ENCODE measurements around the gene PLOD3.
"Not testable (repeated sequence)": the region's sequence is repeated elsewhere in the genome, so short reads cannot be mapped to it uniquely, and the experiment has no call there.

PLOD3 gene, protein sequence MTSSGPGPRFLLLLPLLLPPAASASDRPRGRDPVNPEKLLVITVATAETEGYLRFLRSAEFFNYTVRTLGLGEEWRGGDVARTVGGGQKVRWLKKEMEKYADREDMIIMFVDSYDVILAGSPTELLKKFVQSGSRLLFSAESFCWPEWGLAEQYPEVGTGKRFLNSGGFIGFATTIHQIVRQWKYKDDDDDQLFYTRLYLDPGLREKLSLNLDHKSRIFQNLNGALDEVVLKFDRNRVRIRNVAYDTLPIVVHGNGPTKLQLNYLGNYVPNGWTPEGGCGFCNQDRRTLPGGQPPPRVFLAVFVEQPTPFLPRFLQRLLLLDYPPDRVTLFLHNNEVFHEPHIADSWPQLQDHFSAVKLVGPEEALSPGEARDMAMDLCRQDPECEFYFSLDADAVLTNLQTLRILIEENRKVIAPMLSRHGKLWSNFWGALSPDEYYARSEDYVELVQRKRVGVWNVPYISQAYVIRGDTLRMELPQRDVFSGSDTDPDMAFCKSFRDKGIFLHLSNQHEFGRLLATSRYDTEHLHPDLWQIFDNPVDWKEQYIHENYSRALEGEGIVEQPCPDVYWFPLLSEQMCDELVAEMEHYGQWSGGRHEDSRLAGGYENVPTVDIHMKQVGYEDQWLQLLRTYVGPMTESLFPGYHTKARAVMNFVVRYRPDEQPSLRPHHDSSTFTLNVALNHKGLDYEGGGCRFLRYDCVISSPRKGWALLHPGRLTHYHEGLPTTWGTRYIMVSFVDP

DNA sequence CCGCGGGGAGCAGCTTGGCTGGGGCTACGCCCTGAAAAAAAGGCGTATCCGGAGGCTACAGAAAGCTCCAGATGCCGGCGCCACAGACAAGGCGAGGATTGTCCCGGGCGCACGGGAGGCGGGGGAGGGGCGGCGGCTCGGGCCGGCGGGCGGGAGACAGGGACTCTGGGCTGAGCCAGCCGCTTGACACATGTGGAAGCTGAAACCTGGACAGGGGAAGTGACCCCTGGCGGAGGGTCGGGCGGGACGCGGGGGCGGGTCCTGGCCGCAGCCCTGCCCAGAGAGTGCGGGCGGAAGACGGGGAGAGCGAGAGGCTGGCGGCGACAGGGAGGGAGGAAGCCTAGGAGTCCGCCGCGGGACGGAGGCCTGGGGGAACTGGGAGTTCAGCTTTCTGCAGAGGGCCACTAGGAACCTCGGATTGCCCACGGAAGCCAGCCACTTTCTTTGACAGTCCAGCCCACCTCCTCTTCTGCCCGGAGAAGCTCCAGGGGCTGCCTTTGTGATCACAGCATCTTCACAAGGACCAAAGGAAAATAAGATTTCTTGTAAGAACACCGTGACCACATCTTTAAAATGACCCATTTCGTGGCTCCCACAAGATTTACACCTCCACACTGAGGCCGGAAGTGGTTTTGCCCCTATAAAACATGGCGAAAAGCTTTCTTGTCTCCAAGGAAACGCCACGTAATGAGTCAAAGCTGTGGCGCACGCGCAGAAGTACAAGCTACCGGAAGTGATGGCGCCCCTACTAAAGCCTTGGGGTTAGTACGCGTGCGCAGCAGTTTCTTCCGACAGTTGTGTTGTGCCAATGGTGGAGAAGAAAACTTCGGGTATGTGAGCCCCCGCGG is at the start of gene PLOD3, which contains the start of gene ZNHIT1:
Gene PLOD3 (minus strand): TSS at position 194 of the 848 bp plus-strand sequence. CDS start 307 bp downstream, outside the sequence.
Gene ZNHIT1 (plus strand): TSS at position 778 of the 848 bp plus-strand sequence. CDS start 31 bp downstream, at position 809.
- Mint-ChIP-seq H3K27me3 (no peaks in the 10 kb centered on the region), H3K4me3 (peak within 1 kb of the TSS; percentile 96), H3K4me1 (ENCODE audit: low read depth) (peaks cover 37% of the 10 kb centered on the region), H3K27ac (peak within 1 kb of the TSS; percentile 90), H3K36me3 (no peaks in the 10 kb centered on the region), H3K9me3 (ENCODE audit: low read depth) (no peaks in the 10 kb centered on the region)

DNA sequence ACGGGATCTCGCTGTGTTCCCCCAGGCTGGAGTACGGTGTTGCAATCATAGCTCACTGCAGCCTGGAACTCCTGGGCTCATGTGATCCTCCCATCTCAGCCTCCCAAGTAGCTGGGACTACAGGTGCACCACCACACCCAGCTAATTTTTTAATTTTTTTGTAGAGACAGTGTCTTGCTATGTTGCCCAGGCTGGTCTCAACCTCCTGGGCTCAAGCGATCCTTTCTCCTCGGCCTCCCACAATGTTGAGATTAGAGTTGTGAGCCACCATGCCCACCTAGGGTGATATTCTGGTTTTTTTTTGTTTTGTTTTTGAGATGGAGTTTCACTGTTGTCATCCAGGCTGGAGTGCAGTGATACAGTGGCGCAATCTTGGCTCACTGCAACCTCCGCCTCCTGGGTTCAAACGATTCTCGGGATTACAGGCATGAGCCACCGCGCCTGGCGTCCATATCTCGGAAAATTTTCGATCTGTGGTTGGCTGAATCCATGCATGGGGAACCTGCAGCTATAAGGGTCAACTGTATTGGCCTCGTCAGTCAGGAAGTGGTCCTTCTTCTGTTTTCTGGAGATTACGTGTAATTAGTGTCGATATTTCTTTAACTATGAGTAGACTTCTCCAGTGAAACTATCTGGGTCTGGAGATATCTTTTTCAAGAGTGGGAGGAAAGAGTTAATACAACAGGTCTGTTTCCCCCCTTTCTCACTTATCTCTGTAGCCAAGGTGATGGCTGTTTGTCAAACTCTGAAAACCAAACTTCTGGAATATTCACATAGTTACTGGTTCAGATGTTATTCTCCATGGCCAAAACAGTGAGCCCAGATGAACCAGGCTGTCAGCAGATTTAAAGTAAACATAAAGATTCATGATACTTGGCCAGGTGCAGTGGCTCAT is 48.5 kb upstream of the PLOD3 start:
- Mint-ChIP-seq H3K9me3 (ENCODE audit: low read depth) (no peaks in the 10 kb centered on the region), H3K27me3 (peaks cover 2% of the 10 kb centered on the region), H3K27ac (no peak overlapping the region), H3K4me1 (ENCODE audit: low read depth) (no peaks in the 10 kb centered on the region), H3K4me3 (no peak overlapping the region), H3K36me3 (no peaks in the 10 kb centered on the region)

DNA sequence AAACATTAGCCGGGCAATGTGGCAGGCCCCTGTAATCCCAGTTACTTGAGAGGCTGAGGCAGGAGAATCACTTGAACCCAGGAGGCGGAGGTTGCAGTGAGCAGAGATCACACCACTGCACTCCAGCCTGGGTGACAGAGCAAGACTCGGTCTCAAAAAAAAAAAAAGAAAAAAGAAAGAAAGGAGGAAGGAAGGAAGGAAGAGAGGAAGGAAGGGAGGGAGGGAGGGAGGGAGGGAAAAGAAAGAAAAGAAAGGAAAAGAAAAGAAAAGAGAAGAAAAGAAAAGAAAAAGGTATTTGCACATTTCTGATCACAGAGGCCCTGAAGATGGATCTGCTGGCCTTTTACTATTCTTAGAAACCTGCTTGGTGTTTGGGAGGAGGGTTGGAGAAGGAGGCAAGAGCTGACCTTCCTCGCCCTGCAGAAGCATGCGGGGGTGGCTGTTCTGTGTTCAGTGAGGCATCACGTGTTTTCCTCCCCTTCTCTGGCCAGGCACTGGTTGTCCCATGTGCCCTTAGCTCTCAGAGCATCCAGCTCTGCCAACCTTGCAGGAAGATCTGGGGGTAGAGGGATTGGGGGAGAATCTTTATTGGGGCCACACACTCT is 46.8 kb upstream of the PLOD3 start:
- H3K9me3 Mint-ChIP-seq (ENCODE audit: low read depth); H3K4me1 Mint-ChIP-seq (ENCODE audit: low read depth); H3K27me3 Mint-ChIP-seq; H3K4me3 Mint-ChIP-seq; H3K36me3 Mint-ChIP-seq; H3K27ac Mint-ChIP-seq: not testable (repeated sequence)

DNA sequence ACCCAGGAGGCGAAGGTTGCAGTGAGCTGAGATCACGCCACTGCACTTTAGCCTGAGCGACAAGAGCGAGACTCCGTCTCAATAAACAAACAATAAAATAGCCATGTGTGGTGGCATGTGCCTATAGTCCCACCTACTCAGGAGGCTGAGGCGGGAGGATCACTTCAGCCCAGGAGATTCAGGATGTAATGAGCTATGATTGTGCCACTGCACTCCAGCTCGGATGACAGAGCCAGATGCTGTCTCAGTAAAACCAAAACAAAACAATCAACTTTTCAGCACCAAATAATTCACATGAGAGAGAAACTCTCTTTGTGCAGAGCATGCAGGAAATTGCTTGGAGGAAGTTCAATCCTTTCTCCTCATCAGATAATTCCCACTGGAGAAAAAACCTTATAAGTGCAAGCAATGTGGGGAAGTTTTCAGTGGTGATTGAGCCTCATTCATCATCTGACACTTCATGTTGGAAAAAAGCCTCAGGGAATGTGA is 40.9 kb upstream of the PLOD3 start:
- Mint-ChIP-seq H3K27ac (no peak overlapping the region), H3K36me3 (no peaks in the 10 kb centered on the region), H3K9me3 (ENCODE audit: low read depth) (no peaks in the 10 kb centered on the region), H3K4me3 (no peak overlapping the region), H3K27me3 (peaks cover 4% of the 10 kb centered on the region), H3K4me1 (ENCODE audit: low read depth) (no peaks in the 10 kb centered on the region)

DNA sequence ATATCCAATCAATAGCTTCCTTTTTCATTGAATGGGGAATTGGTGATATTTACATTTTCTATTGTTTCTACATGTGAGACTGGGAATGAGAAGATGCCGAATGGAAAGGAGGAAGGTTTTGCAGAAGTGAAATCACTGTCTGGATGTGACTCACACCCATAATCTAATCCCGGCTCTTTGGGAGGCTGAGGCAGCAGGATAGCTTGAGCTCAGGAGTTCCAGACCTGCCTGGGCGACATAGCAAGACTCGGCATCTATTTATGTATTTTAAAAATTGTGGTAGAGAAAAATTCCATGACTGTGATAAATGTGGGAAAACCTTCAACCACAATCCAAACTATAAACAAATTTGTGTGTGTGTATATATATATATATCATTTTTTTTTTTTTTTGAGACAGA is 38.4 kb upstream of the PLOD3 start:
- Mint-ChIP-seq H3K4me1 (ENCODE audit: low read depth) (peaks cover 12% of the 10 kb centered on the region), H3K4me3 (no peak overlapping the region), H3K36me3 (peaks cover 2% of the 10 kb centered on the region), H3K27ac (no peak overlapping the region), H3K9me3 (ENCODE audit: low read depth) (no peaks in the 10 kb centered on the region), H3K27me3 (peaks cover 2% of the 10 kb centered on the region)

DNA sequence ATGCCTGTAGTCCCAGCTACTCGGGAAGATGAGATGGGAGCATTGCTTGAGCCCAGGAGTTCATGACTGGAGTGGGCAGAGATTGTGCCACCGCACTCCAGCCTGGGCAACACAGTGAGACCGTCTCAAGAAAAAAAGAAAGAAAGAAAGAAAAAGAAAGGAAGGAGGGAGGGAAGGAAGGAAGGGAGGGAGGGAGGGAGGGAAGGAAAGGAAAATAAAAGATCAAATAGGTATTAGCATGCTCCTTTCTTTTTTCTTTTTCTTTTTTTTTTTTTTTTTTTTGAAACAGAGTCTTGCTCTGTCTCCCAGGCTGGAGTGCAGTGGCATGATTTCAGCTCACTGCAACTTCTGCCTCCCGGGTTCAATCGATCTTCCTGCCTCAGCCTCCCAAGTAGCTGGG is 35.8 kb upstream of the PLOD3 start:
- Mint-ChIP-seq H3K4me3 (peak overlapping the region; percentile 100), H3K4me1 (ENCODE audit: low read depth) (peaks cover 24% of the 10 kb centered on the region)
- H3K27ac Mint-ChIP-seq; H3K27me3 Mint-ChIP-seq; H3K9me3 Mint-ChIP-seq (ENCODE audit: low read depth); H3K36me3 Mint-ChIP-seq: not testable (repeated sequence)

DNA sequence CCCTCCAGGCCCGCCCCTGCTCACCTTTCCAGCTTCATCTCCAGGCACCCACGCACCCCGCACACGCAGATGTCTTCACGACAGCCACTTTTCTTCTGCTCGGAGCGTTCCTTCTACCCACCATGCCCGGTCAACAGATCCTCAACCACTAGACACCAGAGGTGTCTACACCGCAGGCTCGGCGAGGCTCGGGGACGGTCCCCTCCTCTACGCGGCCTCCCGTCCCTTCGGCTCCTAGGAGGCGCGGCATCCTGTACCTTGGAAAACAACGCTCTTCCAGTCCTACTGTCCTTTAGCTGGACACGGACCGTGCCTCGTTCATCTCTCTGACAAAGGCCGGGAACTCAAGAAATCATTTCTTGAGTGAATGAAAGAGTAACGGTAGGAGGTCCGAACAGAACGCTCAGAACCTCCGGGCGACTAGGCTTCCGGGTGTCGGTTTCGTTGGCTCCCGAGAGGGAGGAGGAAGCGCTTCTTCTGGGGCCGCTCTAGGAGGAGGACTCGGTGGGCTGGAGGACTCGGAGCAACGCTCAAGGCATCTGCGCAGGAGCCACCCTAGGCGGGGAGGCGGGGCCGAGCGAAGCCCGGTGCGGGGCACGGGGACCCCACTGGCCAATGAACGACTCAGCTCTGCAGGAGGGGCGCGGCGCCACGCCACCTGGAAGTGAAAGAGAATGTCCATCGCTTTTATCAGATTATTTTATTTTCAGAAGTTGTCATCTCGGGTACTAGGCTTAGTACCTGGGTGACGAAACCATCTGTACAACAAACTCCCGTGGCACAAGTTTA is 34.7 kb upstream of the PLOD3 start:
- H3K27me3 Mint-ChIP-seq: peaks cover 2% of the 10 kb centered on the region
- H3K27ac Mint-ChIP-seq: peak overlapping the region; percentile 99
- peaks cover 26% of the 10 kb centered on the region for H3K4me1 Mint-ChIP-seq (ENCODE audit: low read depth)
- peaks cover 5% of the 10 kb centered on the region for H3K36me3 Mint-ChIP-seq
- H3K9me3 Mint-ChIP-seq (ENCODE audit: low read depth): no peaks in the 10 kb centered on the region
- peak overlapping the region; percentile 100 for H3K4me3 Mint-ChIP-seq

DNA sequence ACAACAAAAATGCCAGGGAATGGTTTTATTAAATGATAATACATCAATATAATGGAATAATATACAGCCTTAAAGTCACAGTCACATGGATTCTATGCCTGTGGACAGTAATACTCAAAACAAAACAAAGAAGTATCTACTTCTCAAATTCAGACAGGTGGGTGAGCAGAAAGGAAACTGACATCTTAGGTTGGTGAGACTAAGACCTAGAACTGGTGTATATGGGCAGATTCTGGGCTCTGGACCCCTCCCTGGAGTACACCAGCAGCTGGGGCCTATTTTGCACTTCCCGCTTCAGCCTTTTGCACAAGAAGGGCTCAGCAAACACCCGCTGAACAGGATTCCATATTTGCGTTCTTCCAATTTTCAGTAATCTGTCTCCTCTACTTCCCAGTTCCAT is 32.9 kb upstream of the PLOD3 start:
- no peaks in the 10 kb centered on the region for H3K9me3 Mint-ChIP-seq (ENCODE audit: low read depth)

DNA sequence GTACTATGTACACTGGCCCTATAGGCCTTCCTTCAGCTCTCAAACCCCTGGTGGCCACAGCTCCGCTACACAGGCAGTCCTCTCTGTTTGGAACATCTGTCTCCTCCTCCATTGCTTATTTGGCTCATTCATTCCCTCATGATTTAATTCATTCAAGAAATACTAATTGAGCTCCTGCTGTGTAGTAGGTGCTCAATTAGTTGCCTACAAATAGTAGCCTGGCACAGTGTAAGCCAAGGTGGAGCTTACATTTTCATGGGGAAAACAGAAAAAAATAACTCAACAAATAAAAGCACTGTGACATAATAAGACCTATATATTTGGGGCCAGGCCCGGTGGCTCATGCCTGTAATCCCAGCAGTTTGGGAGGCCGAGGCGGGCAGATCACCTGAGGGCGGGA is 30.9 kb upstream of the PLOD3 start:
- Mint-ChIP-seq H3K4me3 (peak overlapping the region; percentile 40), H3K36me3 (peaks cover 5% of the 10 kb centered on the region), H3K4me1 (ENCODE audit: low read depth) (peaks cover 43% of the 10 kb centered on the region), H3K27ac (no peak overlapping the region), H3K27me3 (no peaks in the 10 kb centered on the region), H3K9me3 (ENCODE audit: low read depth) (no peaks in the 10 kb centered on the region)

More for the DNA sequence above, 32.9 kb upstream of the PLOD3 start:
- H3K4me3 Mint-ChIP-seq: peak overlapping the region; percentile 100
- H3K27me3 Mint-ChIP-seq: no peaks in the 10 kb centered on the region
- peak overlapping the region; percentile 61 for H3K27ac Mint-ChIP-seq
- H3K4me1 Mint-ChIP-seq (ENCODE audit: low read depth): peaks cover 32% of the 10 kb centered on the region
- peaks cover 5% of the 10 kb centered on the region for H3K36me3 Mint-ChIP-seq

DNA sequence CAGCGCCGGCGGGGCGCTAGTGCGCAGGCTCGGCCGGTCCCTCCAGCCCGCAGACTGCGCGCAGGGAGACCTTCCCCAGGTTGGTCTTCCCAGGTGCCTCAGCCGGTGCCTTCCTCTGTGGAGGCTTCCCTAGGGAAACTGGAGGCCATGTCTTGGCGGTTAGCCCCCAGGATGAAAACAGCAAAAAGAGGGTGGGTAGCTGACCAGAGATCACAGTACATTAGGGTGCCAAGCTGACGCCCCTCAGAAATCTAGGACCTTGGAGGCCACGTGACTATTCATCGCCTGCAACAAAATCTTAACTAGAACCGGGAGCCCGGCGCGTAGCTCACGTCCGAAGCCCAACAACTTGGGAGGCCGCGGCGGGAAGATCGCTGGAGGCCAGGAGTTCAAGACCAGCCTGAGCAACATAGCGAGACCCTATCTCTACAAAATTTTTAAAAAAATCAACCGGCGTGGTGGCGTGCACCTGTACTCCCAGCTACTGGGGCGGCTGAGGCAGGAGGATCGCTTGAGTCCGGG is 27.8 kb upstream of the PLOD3 start:
- peaks cover 2% of the 10 kb centered on the region for H3K36me3 Mint-ChIP-seq
- H3K9me3 Mint-ChIP-seq (ENCODE audit: low read depth): no peaks in the 10 kb centered on the region
- H3K4me1 Mint-ChIP-seq (ENCODE audit: low read depth): peaks cover 34% of the 10 kb centered on the region
- peak overlapping the region; percentile 98 for H3K27ac Mint-ChIP-seq
- peak overlapping the region; percentile 98 for H3K4me3 Mint-ChIP-seq
- no peaks in the 10 kb centered on the region for H3K27me3 Mint-ChIP-seq

DNA sequence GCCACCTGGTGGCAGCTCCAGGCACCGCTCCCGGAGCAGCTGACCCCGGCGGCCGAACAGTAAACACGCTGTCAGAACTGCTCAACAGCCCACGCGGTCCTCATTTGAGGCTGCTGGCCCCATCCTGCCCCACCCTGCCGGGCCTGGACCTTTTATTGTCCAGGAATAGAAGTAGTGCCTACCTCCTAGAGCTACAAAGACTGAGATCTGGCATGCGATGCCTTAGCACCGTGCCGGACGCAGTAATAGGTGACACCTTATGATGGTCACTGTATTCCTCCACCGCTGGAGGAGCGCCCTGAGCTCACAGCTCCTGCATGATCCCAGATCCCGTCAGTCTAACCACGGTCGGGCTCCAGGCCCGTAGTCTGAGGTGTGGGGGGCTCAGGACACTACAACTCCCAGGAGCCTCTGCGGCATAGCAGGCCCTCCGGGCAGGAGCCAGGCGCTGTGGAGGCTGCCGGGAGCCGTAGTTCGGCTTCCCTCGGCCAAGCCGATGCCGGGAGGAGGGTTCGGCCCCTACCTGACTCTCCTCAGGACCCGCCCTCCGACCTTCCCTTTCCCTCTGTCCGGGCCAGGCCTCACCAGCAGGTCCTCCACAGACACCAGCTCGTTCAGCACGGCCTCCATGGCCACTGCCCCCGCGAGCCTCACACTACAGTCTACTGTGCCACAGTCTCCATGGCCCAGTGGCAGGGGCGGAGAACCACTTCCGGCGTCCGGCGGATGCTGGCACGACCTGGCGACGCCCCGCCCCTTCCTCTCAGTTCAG is 27.2 kb upstream of the PLOD3 start, which contains the start of gene FIS1:
Gene FIS1 (minus strand): TSS at position 707 of the 772 bp plus-strand sequence. CDS start 77 bp downstream, at position 630.
- H3K4me3 Mint-ChIP-seq: peak within 1 kb of the TSS; percentile 98
- no peaks in the 10 kb centered on the region for H3K27me3 Mint-ChIP-seq
- H3K36me3 Mint-ChIP-seq: peaks cover 2% of the 10 kb centered on the region
- peak within 1 kb of the TSS; percentile 98 for H3K27ac Mint-ChIP-seq
- no peaks in the 10 kb centered on the region for H3K9me3 Mint-ChIP-seq (ENCODE audit: low read depth)
- peaks cover 31% of the 10 kb centered on the region for H3K4me1 Mint-ChIP-seq (ENCODE audit: low read depth)

Measured in activated naive CD8-positive, alpha-beta T cell (primary cell).